Omental fat pad (tissue), 4 donors: ENCODE data around the gene WNT8B. TPM values are rescaled to one million over a fixed set of nuclear protein-coding genes. Genes with fewer than 3 reads are reported as not detected.
A peak's percentile ranks its signal among the peaks of the same experiment; 100 is the strongest.

Experiments used
- ATAC-seq: fragments of 150-250 bp; one replicate; pipeline ENCODE4 v1.9.1; 2016; ENCODE audit warnings: mild to moderate bottlenecking, moderate library complexity; ENCODE audit not compliant: low FRiP score
- DNase-seq: peaks from one replicate; pipeline ENCODE4 v3.0.0-alpha.2; 2019; ENCODE audit warnings: low spot score
- total RNA-seq, 4 donors: library from RNA; depleted of rRNA; stranded (reverse); fragments of >200 nt; gene quantifications; one replicate each; pipeline ENCODE4 v1.1.0, GENCODE V29; 2016
- TF ChIP-seq, protein P1 (sequence below), 3 donors: fragments of 450-650 bp; IDR thresholded peaks; one replicate each; pipeline ENCODE4 v1.5.1; 2016 to 2017; ENCODE audit warnings: antibody characterized with exemption in 3 of 3, mild to moderate bottlenecking in 3 of 3, moderate library complexity in 2 of 3

The WNT8B gene, protein sequence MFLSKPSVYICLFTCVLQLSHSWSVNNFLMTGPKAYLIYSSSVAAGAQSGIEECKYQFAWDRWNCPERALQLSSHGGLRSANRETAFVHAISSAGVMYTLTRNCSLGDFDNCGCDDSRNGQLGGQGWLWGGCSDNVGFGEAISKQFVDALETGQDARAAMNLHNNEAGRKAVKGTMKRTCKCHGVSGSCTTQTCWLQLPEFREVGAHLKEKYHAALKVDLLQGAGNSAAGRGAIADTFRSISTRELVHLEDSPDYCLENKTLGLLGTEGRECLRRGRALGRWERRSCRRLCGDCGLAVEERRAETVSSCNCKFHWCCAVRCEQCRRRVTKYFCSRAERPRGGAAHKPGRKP
- not detected for total RNA-seq

DNA sequence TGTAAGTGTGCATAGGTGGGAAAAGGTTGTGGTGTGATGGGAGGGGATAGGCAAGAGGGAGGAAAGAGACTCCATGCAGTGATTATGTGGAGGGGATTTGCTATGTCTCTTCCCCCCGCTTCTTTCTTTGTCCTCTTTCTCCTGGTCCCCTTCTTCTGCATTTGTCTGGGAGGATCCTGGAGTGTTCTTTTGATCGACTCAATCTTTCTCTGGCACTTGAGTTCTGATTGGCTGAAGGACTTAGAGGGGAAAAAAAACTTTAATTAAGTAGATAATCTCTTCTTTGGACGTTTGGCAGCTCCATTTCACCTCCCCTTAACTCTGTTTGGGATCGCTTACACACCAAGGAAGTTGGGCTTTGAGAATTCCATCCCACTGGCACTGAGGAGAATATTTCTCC is at the start of gene WNT8B:
WNT8B (plus strand) TSS at position 301 of the 400 bp plus-strand sequence. CDS start 160 bp downstream, outside the sequence.
- TF ChIP-seq, protein P1, sequence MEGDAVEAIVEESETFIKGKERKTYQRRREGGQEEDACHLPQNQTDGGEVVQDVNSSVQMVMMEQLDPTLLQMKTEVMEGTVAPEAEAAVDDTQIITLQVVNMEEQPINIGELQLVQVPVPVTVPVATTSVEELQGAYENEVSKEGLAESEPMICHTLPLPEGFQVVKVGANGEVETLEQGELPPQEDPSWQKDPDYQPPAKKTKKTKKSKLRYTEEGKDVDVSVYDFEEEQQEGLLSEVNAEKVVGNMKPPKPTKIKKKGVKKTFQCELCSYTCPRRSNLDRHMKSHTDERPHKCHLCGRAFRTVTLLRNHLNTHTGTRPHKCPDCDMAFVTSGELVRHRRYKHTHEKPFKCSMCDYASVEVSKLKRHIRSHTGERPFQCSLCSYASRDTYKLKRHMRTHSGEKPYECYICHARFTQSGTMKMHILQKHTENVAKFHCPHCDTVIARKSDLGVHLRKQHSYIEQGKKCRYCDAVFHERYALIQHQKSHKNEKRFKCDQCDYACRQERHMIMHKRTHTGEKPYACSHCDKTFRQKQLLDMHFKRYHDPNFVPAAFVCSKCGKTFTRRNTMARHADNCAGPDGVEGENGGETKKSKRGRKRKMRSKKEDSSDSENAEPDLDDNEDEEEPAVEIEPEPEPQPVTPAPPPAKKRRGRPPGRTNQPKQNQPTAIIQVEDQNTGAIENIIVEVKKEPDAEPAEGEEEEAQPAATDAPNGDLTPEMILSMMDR (IDR thresholded peaks at IDR 0.05), result no peak
- no peak for ATAC-seq
- DNase-seq, result no peak

DNA sequence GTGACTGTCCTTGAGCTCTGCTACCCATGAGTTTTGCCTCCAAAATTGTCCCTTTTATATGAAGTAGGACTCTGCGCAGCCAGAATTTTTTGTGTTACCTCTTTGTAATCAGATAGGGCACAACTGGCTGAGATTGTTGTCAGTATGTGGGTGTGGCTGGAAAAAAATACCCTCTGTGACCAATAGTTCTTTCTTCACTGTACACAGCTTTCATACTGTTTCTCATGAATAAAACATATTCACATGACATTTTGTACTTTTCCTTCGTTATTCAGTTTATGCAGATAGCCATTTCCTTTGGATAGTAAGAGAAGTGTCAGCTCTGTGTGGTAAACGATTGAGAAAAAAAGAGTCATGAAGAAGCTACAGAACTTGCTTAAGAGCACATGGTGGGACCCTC is 49.6 kb upstream of the WNT8B start:
- TF ChIP-seq, protein P1 (IDR thresholded peaks at IDR 0.05), result no peak
- ATAC-seq (no peak), DNase-seq (no peak)

DNA sequence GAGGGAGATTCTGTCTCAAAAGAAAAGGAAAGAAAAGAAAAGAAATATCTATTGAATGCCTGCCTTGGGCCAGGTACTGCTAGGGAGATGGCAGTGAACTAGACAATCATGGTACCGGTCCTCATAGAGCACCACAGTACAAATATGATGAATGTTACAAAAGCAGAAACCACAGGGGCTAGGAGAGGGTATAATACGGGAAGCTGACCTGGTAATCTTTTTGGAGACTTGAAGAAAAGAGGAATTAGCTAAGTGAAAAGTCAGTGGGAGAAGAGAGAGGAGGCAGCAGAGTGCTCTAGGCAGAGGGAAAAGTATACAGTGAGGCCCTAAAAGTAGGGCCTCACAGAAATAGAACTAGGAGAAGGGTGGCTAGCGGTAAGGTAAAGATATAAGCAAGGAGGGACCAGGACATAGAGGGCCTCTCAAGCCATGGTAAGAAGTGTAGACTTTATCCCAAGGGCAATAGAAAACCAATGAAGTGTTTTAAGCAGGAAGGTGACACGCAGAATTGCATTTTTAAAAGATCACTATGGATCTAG is 42.8 kb upstream of the WNT8B start:
- DNase-seq, result no peak
- ATAC-seq, result no peak
- TF ChIP-seq, protein P1 (IDR thresholded peaks at IDR 0.05), result no peak

DNA sequence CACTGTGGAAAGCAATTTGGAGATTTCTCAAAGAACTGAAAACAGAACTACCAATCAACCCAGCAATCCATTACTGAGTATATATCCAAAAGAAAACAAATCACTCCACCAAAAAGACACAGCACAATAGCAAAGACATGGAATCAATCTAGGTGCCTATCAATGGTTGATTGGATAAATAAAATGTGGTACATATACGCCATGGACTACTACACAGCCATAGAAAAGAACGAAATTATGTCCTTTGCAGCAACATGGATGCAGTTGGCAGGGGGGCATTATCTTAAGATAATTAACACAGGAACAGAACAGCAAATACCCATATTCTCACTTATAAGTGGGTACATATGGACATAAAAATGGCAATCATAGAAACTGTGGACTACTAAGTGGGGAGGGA is 35.4 kb upstream of the WNT8B start:
- TF ChIP-seq, protein P1 (IDR thresholded peaks at IDR 0.05), result no peak
- DNase-seq (no peak), ATAC-seq (no peak)

DNA sequence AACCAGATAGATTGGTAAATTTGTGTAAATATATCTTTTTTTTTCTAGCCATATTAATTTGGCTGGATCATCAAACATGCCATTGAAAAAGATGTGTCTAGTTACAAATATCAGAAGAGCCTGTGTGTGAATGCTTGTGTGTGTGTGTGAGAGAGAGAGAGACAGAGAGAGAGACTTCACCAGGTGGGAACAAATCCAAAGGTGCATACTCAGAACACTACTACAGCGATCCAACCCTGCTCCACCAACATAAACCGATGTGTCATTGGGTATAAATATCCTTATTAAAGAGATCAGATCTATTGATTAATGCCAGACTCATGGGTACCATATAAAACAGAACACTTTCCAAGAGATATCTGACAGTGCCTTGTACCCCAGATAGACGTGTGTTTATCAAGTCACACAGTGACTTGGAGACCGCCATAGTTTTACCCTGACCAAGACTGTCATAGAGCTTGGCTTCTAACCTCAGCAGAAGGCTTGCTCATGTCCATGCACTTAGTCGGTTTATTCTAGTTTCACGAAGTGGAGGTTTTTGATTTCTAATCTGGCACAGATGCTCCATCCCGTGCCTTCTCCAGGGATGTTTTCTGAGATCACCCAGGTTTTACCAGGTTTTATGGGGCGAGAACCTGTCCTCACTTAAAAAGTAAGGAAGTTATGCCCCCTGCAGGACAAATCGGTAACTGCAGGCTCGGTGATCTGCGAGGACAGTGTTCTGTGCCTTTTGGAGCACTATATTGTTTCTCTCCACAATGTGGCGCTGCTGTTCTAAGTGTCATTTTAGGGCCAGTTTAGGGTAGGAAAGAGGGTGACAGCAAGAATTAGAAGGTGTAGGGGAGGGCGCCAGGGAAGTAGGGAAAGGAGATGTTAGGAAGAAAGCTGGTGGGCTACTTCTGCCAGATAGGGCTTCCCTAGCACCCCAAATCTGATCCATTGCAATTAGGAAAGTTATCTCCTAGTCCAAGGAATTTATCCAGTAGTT is 29.3 kb upstream of the WNT8B start:
- peak; percentile 100 for DNase-seq
- peak; percentile 87 for ATAC-seq

DNA sequence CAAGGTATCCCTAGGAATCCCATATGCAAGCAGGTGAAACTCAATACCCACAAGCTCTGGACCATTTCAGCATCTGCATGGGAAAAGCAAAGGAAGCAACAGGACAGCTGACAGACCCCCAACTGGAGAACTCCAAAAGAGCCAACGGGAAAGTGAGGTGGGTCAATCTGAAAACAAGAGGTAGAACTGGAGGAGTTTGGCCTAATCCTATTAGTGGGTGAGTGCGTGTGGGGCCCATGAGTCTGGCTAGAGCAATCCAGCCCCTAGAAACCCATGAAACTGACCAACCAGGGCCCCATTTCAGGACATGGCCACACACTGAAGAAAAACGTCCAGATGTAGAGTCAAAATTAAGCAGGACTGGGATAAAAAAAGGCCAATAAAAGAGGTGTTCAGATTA is 26.6 kb upstream of the WNT8B start:
- DNase-seq, result no peak
- TF ChIP-seq, protein P1 (IDR thresholded peaks at IDR 0.05), result no peak
- no peak for ATAC-seq

More for the DNA sequence above, 29.3 kb upstream of the WNT8B start:
- TF ChIP-seq, protein P1 (IDR thresholded peaks at IDR 0.05), result peak in 2 of 3 donors; percentile 95 to 99
